ENCODE measurements around the gene RNF5. TPM values are rescaled to one million over a fixed set of nuclear protein-coding genes. Genes with fewer than 3 reads are reported as not detected.
"Not testable (repeated sequence)": the region's sequence is repeated elsewhere in the genome, so short reads cannot be mapped to it uniquely, and the experiment has no call there.

Gene RNF5
- polyA plus RNA-seq, 1 of the 3 experiments (the other 2 are of a cell fraction) = 110 TPM

DNA sequence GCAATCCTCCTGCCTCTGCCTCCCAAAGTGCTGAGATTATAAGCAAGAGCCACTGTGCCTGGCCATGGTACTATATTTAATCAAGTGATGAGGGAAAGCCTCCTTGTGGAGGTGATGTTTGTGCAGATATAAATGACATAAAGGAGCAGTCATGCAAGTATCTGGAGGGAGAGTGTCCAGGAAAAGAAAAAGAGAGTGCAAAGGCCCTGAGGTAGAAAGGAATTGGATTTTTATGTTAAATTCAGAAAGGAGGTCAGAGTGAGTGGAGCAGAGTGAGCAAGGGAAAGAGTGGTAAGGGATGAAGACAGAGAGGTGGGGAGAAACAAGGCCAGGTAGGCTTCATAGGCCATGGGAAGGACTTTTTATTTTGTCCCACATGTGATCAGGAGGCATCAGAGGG is 40.8 kb upstream of the RNF5 start:
- no peaks in the 10 kb centered on the region for H3K4me1 ChIP-seq (ENCODE audit: control insufficient read depth in 1 of 2, insufficient read depth in 2 of 2, low read depth in 1 of 2, low read length in 1 of 2)
- no peaks in the 10 kb centered on the region for H4K20me1 ChIP-seq (ENCODE audit: insufficient read depth)
- H3K9me3 ChIP-seq = no peaks in the 10 kb centered on the region
- H2AFZ ChIP-seq (ENCODE audit: low read depth) = no peak overlapping the region
- no peak overlapping the region for H3K9ac ChIP-seq
- DNase-seq = no peak
- H3K4me2 ChIP-seq = no peak overlapping the region
- no peak overlapping the region for H3K27ac ChIP-seq (ENCODE audit: low read depth in 2 of 2, low read length in 1 of 2)
- no peak overlapping the region for H3K4me3 ChIP-seq (ENCODE audit: low read depth in 2 of 2, low read length in 1 of 2)
- H3F3A ChIP-seq (replicated peaks; ENCODE audit: insufficient read depth) = no peaks in the 10 kb centered on the region
- H3K27me3 ChIP-seq (ENCODE audit: insufficient read depth) = no peaks in the 10 kb centered on the region
- H3K9me2 ChIP-seq = no peaks in the 10 kb centered on the region
- no peaks in the 10 kb centered on the region for H3K79me2 ChIP-seq (ENCODE audit: insufficient read depth)
- no peaks in the 10 kb centered on the region for H3K36me3 ChIP-seq (replicated peaks in 1 of 2; ENCODE audit: control insufficient read depth in 1 of 2, insufficient read depth in 2 of 2, low read length in 1 of 2)
- POLR2A ChIA-PET = no interaction called here
- CTCF ChIA-PET = no interaction called here
- no peak for TF ChIP-seq ZBTB33 (IDR thresholded peaks at IDR 0.05; ENCODE audit: borderline replicate concordance, low read depth)

- TF ChIP-seq NRF1 (IDR thresholded peaks at IDR 0.05; ENCODE audit: low read depth, low read length) = no peak
- TF ChIP-seq GABPA (IDR thresholded peaks at IDR 0.05; ENCODE audit: low read depth) = no peak
- Histone ChIP-seq H3K9me3 (no peaks in the 10 kb centered on the region), H2AFZ (ENCODE audit: low read depth) (no peak overlapping the region), H3K4me3 (ENCODE audit: low read depth in 2 of 2, low read length in 1 of 2) (no peak overlapping the region), H3K9me2 (no peaks in the 10 kb centered on the region), H3F3A (replicated peaks; ENCODE audit: insufficient read depth) (no peaks in the 10 kb centered on the region), H3K27me3 (ENCODE audit: insufficient read depth) (no peaks in the 10 kb centered on the region), H3K27ac (ENCODE audit: low read depth in 2 of 2, low read length in 1 of 2) (no peak overlapping the region), H3K9ac (no peak overlapping the region), H4K20me1 (ENCODE audit: insufficient read depth) (no peaks in the 10 kb centered on the region), H3K4me2 (no peak overlapping the region), H3K36me3 (replicated peaks in 1 of 2; ENCODE audit: control insufficient read depth in 1 of 2, insufficient read depth in 2 of 2, low read length in 1 of 2) (no peaks in the 10 kb centered on the region), H3K4me1 (ENCODE audit: control insufficient read depth in 1 of 2, insufficient read depth in 2 of 2, low read depth in 1 of 2, low read length in 1 of 2) (no peaks in the 10 kb centered on the region), H3K79me2 (ENCODE audit: insufficient read depth) (no peaks in the 10 kb centered on the region)
- POLR2A ChIA-PET = no interaction called here
- CTCF ChIA-PET = no interaction called here
- WGBS (ENCODE audit: low lambda C conversion rate) = 74% methylated on average over 5 of the region's 5 CpGs
- DNase-seq = no peak
Observed at GRCh38 chr6:32139590-32139989, 38.6 kb upstream of the RNF5 start.

- no peak for DNase-seq
- H3K4me2 ChIP-seq = no peak overlapping the region
- no peaks in the 10 kb centered on the region for H3K27me3 ChIP-seq (ENCODE audit: insufficient read depth)
- no peak overlapping the region for H3K27ac ChIP-seq (ENCODE audit: low read depth in 2 of 2, low read length in 1 of 2)
- POLR2A ChIA-PET = no interaction called here
- no peaks in the 10 kb centered on the region for H3F3A ChIP-seq (replicated peaks; ENCODE audit: insufficient read depth)
- H3K9me3 ChIP-seq = no peaks in the 10 kb centered on the region
- no peak overlapping the region for H3K9ac ChIP-seq
- CTCF ChIA-PET = no interaction called here
- WGBS (ENCODE audit: low lambda C conversion rate) = 51% methylated on average over 5 of the region's 5 CpGs
- no peaks in the 10 kb centered on the region for H3K9me2 ChIP-seq
- no peak overlapping the region for H2AFZ ChIP-seq (ENCODE audit: low read depth)
- H3K4me1 ChIP-seq (ENCODE audit: control insufficient read depth in 1 of 2, insufficient read depth in 2 of 2, low read depth in 1 of 2, low read length in 1 of 2) = no peaks in the 10 kb centered on the region
- no peaks in the 10 kb centered on the region for H3K36me3 ChIP-seq (replicated peaks in 1 of 2; ENCODE audit: control insufficient read depth in 1 of 2, insufficient read depth in 2 of 2, low read length in 1 of 2)
- no peaks in the 10 kb centered on the region for H4K20me1 ChIP-seq (ENCODE audit: insufficient read depth)
- no peak overlapping the region for H3K4me3 ChIP-seq (ENCODE audit: low read depth in 2 of 2, low read length in 1 of 2)
- TF ChIP-seq EZH2phosphoT487 (IDR thresholded peaks at IDR 0.05; ENCODE audit: borderline replicate concordance, low read depth) (no peak), YY1 (IDR thresholded peaks at IDR 0.05; ENCODE audit: low read depth) (no peak), TEAD4 (IDR thresholded peaks at IDR 0.05; ENCODE audit: borderline replicate concordance, insufficient read depth) (no peak), FOXM1 (IDR thresholded peaks at IDR 0.05; ENCODE audit: low read depth) (no peak), RXRA (IDR thresholded peaks at IDR 0.05; ENCODE audit: borderline replicate concordance, low read depth) (no peak), RAD21 (IDR thresholded peaks at IDR 0.05; ENCODE audit: low read length) (no peak), TCF12 (IDR thresholded peaks at IDR 0.05) (no peak), MXI1 (IDR thresholded peaks at IDR 0.05; ENCODE audit: low read depth, low read length) (no peak), CHD2 (IDR thresholded peaks at IDR 0.05; ENCODE audit: low read length, partially characterized antibody) (no peak), SIN3A (IDR thresholded peaks at IDR 0.05; ENCODE audit: borderline replicate concordance, low read depth, low read length) (no peak)
- no peaks in the 10 kb centered on the region for H3K79me2 ChIP-seq (ENCODE audit: insufficient read depth)
Observed at GRCh38 chr6:32140420-32141046, 37.7 kb upstream of the RNF5 start.

GRCh38 chr6:32144238-32144637 is 34.0 kb upstream of the RNF5 start:
- H3K9me3 ChIP-seq; H3K79me2 ChIP-seq (ENCODE audit: insufficient read depth); DNase-seq; H3K9ac ChIP-seq; H3K27me3 ChIP-seq (ENCODE audit: insufficient read depth); H2AFZ ChIP-seq (ENCODE audit: low read depth); H3K4me3 ChIP-seq (ENCODE audit: low read depth in 2 of 2, low read length in 1 of 2); H4K20me1 ChIP-seq (ENCODE audit: insufficient read depth); H3K27ac ChIP-seq (ENCODE audit: low read depth in 2 of 2, low read length in 1 of 2); H3F3A ChIP-seq (replicated peaks; ENCODE audit: insufficient read depth); H3K4me2 ChIP-seq; H3K36me3 ChIP-seq (replicated peaks in 1 of 2; ENCODE audit: control insufficient read depth in 1 of 2, insufficient read depth in 2 of 2, low read length in 1 of 2); H3K4me1 ChIP-seq (ENCODE audit: control insufficient read depth in 1 of 2, insufficient read depth in 2 of 2, low read depth in 1 of 2, low read length in 1 of 2); H3K9me2 ChIP-seq; POLR2A ChIA-PET: not testable (repeated sequence)
- WGBS (ENCODE audit: low lambda C conversion rate) = 89% methylated on average over 7 of the region's 7 CpGs
- CTCF ChIA-PET = interaction anchor here (1.4 to 1.5 kb wide), 2 partner anchors 10 to 25 kb away, joined by 3 to 5 read pairs; no protein-coding TSS in a partner anchor

All from SK-N-SH (cell line).